ENCODE measurements around the gene PDE6G. TPM values are rescaled to one million over a fixed set of nuclear protein-coding genes. Genes with fewer than 3 reads are reported as not detected.

PDE6G gene
- 6.4 TPM for polyA plus RNA-seq (2013, experiment 1 of 2)
- polyA plus RNA-seq (2013, experiment 2 of 2) = 5.6 TPM

DNA sequence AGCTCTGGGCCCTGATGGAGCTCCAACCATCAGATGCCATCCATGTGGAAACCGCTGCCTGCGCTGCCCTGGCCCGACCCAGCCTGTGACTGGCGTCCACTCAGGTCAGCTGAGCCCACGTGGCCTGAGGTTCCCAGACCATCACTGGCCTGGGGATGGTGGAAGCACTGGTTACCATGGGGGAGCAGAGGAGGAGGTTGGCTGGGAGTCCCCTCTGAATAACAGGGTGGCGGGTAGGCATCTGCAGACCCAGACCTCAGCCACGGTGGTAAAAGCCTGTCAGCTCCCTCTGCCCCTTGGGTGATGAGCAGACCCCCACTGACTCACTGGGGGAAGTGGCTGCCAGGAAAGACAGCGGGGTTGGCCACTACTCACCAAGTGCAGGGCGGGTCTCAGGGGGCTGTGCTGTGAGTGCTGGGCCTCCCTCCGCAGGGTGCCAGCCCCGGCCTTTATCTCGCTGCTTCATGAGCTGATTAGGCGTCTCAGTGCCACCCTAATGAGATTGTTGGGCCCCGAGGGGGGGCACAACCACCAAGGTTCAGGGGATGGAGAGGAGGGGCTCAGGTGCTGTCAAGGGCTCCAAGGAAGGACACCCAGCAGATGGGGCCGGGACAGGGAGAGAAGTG, at the start of gene PDE6G:
Gene PDE6G (minus strand): TSS at position 425 of the 626 bp plus-strand sequence. CDS start 3,237 bp downstream, outside the sequence.
- Histone ChIP-seq H3K4me1 (ENCODE audit: insufficient read depth, low read length) (peaks cover 4% of the 10 kb centered on the region), H3K9ac (ENCODE audit: low read depth, low read length) (no peak within 1 kb of the TSS), H3K27ac (ENCODE audit: low read depth, low read length) (no peak within 1 kb of the TSS), H3K4me3 (ENCODE audit: low read length) (no peak within 1 kb of the TSS), H3K27me3 (ENCODE audit: insufficient read depth, low read length) (no peaks in the 10 kb centered on the region), H3K36me3 (ENCODE audit: insufficient read depth, low read length) (no peaks in the 10 kb centered on the region), H3K9me3 (ENCODE audit: insufficient read depth, low read depth, low read length) (no peaks in the 10 kb centered on the region)
- 88% methylated on average over 15 of the region's 15 CpGs for WGBS

DNA sequence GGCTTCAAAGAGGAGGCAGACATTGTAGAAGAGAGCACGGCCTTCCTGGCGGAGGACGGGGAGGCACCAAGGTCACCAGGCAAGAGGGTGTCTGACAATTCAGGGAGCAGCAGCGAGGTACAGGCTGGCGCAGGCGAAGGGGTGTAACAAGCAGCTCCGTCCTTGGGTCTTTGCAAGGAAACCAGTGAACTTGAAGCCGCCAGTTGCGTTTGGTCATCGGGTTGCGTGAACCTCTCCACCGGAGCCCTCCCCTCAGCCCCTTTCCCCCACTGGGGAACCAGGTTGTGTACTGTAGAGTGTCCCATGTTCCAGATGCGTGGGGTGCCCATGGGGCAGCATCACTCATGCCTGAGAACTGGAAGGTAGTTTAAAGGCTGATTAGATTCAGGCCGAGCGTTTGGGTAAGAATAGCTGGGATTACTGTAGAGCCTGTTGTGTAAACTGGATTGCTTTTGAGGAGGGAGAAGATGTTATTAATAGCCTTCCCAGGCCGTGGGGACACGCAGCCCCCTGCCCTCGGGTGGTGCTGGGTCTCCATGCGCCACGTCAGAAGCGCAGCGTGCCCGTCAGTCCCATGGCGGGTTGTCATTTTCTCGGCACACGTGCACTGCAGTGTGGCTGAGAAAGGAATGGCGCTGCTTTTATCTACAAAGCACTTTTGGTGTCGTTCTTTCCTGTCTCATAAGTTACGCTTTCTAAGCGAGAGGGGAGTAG, 49.3 kb upstream of the PDE6G start:
- WGBS = 95% methylated on average over 30 of the region's 30 CpGs
- no peak overlapping the region for H3K9ac ChIP-seq (ENCODE audit: low read depth, low read length)
- H3K9me3 ChIP-seq (ENCODE audit: insufficient read depth, low read depth, low read length) = no peaks in the 10 kb centered on the region
- H3K27me3 ChIP-seq (ENCODE audit: insufficient read depth, low read length) = no peaks in the 10 kb centered on the region
- H3K4me1 ChIP-seq (ENCODE audit: insufficient read depth, low read length) = peaks cover 4% of the 10 kb centered on the region; the same call in 1 of the 2 replicates
- H3K36me3 ChIP-seq (ENCODE audit: insufficient read depth, low read length) = peaks cover 50% of the 10 kb centered on the region
- H3K27ac ChIP-seq (ENCODE audit: low read depth, low read length) = no peak overlapping the region
- H3K4me3 ChIP-seq (ENCODE audit: low read length) = no peak overlapping the region

DNA sequence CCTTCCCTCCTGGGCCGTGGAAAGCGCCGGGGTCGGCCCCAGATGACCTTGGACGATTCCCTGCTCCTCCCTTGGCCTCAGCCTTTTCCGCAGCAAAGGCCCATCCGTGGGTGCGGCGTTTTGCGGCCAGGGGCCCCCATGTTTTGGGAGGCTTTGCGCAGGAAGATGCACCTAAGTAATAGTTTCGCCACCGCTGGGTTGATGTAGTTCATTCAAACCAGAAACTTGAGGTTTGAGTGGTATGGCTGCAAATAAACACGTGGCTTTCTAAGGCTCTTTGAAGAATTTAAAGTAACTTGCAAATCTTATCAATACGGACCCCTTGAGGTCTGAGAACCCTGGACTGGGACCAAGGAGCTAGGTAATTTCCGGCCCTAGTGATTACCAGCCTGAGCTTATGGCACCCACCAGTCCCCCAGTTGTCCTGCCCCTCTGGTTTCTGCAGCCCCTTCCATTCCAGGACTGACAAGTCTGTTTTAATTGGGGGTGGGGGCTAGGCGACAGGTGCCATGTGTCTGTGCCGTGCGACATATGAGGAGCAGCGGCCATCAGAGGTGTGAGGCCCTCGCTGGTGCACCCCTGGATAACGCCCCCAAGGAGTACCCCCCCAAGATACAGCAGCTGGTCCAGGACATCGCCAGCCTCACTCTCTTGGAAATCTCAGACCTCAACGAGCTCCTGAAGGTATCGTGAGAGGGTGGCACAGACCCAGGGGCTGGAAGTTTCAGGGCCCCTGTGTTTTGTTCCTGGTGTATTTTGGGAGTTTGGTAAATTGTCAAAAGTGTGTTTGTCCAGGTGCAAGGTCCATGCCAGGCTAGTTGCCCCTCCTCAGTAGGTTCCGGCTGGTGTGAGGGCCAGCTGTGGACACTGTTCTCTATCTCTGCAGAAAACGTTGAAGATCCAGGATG, 47.7 kb upstream of the PDE6G start:
- Histone ChIP-seq H3K9me3 (ENCODE audit: insufficient read depth, low read depth, low read length) (no peaks in the 10 kb centered on the region), H3K27me3 (ENCODE audit: insufficient read depth, low read length) (no peaks in the 10 kb centered on the region), H3K4me3 (ENCODE audit: low read length) (peak overlapping the region; percentile 98), H3K4me1 (ENCODE audit: insufficient read depth, low read length) (no peaks in the 10 kb centered on the region), H3K27ac (ENCODE audit: low read depth, low read length) (peak overlapping the region; percentile 77), H3K9ac (ENCODE audit: low read depth, low read length) (peak overlapping the region; percentile 99), H3K36me3 (ENCODE audit: insufficient read depth, low read length) (peaks cover 58% of the 10 kb centered on the region)
- WGBS = 36% methylated on average over 27 of the region's 27 CpGs

DNA sequence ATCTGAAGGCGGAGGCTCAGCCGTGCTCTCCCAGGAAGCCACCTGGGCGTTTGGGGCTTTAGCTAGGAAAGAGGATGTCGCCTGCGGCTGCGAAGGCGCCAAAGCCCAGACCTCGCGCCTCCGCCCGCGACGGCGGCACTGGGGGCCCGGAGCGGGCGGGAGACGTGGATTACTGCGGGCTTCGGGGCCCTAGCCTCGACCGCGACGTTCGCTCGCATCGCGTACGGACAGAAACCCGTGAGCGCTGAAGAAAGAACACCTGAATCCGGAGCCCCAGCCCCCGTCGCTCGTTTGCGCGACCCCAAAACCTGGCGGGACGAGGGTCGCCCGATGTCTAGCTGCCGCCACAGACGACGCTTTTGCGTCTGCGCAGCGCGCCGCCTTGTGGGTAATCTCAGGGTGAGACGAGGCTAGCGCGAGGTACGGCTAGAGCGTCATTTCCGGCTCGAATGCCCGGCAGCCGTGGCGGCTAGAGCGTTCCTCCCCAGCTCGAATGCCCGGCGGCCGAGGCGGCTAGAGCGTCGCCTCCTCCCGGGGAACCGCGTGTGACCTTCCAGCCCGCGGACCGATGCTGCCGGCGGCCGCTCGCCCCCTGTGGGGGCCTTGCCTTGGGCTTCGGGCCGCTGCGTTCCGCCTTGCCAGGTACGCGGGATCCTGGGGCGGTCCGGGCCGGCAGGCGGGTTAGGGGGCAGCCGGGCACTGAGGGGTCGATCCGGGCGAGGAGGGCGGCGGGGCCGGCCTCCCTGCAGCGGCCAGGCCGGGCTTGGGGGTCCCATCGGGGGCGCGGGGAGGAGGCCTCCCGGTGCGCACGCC, 46.8 kb upstream of the PDE6G start, which contains the start of gene MRPL12:
Gene MRPL12 (plus strand): TSS at position 434 of the 813 bp plus-strand sequence. CDS start 135 bp downstream, at position 569.
- under 1% methylated on average over 102 of the region's 102 CpGs for WGBS
- Histone ChIP-seq H3K4me1 (ENCODE audit: insufficient read depth, low read length) (no peaks in the 10 kb centered on the region), H3K9ac (ENCODE audit: low read depth, low read length) (peak within 1 kb of the TSS; percentile 99), H3K27me3 (ENCODE audit: insufficient read depth, low read length) (no peaks in the 10 kb centered on the region), H3K36me3 (ENCODE audit: insufficient read depth, low read length) (peaks cover 66% of the 10 kb centered on the region), H3K4me3 (ENCODE audit: low read length) (peak within 1 kb of the TSS; percentile 98), H3K9me3 (ENCODE audit: insufficient read depth, low read depth, low read length) (no peaks in the 10 kb centered on the region), H3K27ac (ENCODE audit: low read depth, low read length) (peak within 1 kb of the TSS; percentile 94)

DNA sequence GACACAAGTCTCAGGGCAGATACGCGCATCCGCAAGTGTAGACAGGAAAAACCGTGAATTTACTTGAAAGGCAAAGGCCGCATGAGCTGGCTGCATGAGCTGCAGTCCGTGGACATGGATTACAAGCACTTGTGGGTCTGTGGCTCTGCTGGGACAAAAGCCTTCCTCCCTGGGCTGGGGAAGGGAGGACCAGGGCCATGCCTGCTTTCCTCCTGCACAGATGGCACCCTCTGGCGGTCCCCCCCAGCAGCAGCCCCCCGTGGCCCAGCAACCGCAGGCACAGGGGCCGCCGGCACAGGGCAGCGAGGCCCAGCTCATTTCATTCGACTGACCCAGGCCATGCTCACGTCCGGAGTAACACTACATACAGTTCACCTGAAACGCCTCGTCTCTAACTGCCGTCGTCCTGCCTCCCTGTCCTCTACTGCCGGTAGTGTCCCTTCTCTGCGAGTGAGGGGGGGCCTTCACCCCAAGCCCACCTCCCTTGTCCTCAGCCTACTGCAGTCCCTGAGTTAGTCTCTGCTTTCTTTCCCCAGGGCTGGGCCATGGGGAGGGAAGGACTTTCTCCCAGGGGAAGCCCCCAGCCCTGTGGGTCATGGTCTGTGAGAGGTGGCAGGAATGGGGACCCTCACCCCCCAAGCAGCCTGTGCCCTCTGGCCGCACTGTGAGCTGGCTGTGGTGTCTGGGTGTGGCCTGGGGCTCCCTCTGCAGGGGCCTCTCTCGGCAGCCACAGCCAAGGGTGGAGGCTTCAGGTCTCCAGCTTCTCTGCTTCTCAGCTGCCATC, 45.1 kb upstream of the PDE6G start:
- peak overlapping the region; percentile 98 for H3K4me3 ChIP-seq (ENCODE audit: low read length)
- H3K4me1 ChIP-seq (ENCODE audit: insufficient read depth, low read length) = no peaks in the 10 kb centered on the region
- no peaks in the 10 kb centered on the region for H3K9me3 ChIP-seq (ENCODE audit: insufficient read depth, low read depth, low read length)
- no peak overlapping the region for H3K27ac ChIP-seq (ENCODE audit: low read depth, low read length)
- H3K27me3 ChIP-seq (ENCODE audit: insufficient read depth, low read length) = no peaks in the 10 kb centered on the region
- peak overlapping the region; percentile 99 for H3K9ac ChIP-seq (ENCODE audit: low read depth, low read length)
- WGBS = 90% methylated on average over 23 of the region's 23 CpGs
- peaks cover 66% of the 10 kb centered on the region for H3K36me3 ChIP-seq (ENCODE audit: insufficient read depth, low read length)

DNA sequence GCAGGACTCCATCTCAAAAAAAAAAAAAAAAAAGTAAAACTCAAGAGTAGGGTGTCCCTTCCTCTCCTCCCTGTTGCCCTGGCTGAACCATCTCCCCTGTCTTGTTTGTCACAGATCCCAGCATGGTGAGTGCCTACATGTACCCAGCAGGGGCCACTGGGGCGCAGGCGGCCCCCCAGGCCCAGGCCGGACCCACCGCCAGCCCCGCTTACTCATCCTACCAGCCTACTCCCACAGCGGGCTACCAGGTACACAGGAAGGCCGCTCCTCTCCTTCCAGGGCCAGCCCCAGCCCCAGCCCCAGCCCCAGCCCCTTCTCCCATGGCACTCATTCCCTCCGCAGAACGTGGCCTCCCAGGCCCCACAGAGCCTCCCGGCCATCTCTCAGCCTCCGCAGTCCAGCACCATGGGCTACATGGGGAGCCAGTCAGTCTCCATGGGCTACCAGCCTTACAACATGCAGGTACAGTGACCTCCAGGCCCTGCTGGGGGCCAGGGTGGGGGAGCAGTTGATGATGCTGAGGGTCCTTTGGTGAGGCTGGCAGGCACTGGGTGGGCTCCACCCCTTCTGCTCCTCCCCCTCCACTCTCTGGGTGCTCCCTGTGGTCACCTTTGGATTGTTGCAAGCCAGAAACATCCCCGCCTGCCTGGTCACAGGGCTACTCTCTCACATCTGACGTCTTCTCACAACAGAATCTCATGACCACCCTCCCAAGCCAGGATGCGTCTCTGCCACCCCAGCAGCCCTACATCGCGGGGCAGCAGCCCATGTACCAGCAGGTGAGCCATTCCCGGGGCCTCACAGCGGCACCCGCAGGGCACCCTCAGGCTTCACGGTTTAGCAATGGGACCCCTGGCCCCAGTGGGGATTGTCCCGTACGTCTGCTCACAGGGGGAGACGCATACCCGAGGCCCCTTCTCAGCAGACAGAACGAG, 44.3 kb upstream of the PDE6G start:
- Histone ChIP-seq H3K4me3 (ENCODE audit: low read length) (peak overlapping the region; percentile 98; the same call in 1 of the 2 replicates), H3K9me3 (ENCODE audit: insufficient read depth, low read depth, low read length) (no peaks in the 10 kb centered on the region), H3K27ac (ENCODE audit: low read depth, low read length) (no peak overlapping the region), H3K4me1 (ENCODE audit: insufficient read depth, low read length) (no peaks in the 10 kb centered on the region), H3K36me3 (ENCODE audit: insufficient read depth, low read length) (peaks cover 66% of the 10 kb centered on the region), H3K27me3 (ENCODE audit: insufficient read depth, low read length) (no peaks in the 10 kb centered on the region), H3K9ac (ENCODE audit: low read depth, low read length) (peak overlapping the region; percentile 99; the same call in 1 of the 2 replicates)
- WGBS = 95% methylated on average over 25 of the region's 25 CpGs

DNA sequence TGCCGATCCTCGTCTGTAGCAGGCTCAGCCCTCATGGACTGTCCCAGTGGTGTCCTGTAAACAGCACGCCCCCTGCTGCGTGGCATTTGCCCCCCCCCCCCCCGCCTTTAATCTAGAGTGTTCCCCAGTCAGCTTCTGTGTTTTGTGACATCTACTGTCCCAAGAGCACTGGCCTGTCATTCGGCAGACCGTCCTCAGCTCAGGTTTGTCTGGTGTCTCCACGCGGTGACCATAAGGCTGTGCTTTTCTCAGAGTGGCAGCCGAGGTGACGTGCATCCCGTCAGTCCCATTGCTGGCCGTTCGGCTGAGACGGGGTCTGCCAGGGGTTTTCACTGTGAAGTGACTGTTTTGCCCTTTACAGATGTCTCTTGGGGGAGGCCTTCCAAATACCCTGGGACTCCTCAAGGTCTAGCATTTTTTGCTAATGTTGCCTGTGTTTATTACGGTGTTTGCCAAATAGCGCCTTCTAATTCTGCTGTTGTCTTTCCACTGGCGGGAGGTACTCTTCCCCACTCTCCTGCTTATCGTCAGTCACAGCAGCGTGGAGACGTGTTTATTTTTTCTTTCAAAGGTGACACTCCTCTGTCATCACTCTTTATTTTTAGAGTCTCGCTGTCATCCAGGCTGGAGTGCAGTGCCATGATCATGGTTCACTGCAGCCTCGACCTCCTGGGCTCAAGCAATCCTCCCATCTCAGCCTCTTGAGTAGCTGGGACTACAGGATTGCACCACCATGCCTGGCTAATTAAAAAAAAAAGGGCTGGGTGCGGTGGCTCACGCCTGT, 41.1 kb upstream of the PDE6G start:
- H3K27ac ChIP-seq (ENCODE audit: low read depth, low read length) = no peak overlapping the region
- H3K9me3 ChIP-seq (ENCODE audit: insufficient read depth, low read depth, low read length) = no peaks in the 10 kb centered on the region
- 92% methylated on average over 24 of the region's 25 CpGs for WGBS
- no peaks in the 10 kb centered on the region for H3K27me3 ChIP-seq (ENCODE audit: insufficient read depth, low read length)
- no peaks in the 10 kb centered on the region for H3K4me1 ChIP-seq (ENCODE audit: insufficient read depth, low read length)
- H3K36me3 ChIP-seq (ENCODE audit: insufficient read depth, low read length) = peaks cover 84% of the 10 kb centered on the region
- H3K4me3 ChIP-seq (ENCODE audit: low read length) = no peak overlapping the region
- no peak overlapping the region for H3K9ac ChIP-seq (ENCODE audit: low read depth, low read length)

DNA sequence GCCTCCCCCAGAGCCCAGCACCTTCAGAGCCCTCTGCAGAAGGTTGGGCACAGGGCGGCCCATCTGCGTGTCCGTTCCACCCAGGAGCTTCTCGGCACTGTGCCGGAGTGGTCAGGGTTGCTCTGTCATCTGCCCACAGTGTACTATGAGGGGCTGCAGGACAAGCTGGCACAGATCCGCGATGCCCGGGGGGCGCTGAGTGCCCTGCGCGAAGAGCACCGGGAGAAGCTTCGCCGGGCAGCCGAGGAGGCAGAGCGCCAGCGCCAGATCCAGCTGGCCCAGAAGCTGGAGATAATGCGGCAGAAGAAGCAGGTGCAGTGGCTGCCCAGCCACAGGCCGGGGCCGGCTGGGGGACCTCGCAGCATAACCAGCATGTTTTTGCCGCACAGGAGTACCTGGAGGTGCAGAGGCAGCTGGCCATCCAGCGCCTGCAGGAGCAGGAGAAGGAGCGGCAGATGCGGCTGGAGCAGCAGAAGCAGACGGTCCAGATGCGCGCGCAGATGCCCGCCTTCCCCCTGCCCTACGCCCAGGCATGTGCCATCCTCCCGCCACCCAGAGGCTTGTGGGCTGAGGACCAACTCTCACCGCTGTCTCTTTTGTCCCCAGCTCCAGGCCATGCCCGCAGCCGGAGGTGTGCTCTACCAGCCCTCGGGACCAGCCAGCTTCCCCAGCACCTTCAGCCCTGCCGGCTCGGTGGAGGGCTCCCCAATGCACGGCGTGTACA, 40.0 kb upstream of the PDE6G start:
- WGBS = 96% methylated on average over 40 of the region's 40 CpGs
- Histone ChIP-seq H3K27ac (ENCODE audit: low read depth, low read length) (no peak overlapping the region), H3K9ac (ENCODE audit: low read depth, low read length) (no peak overlapping the region), H3K4me3 (ENCODE audit: low read length) (no peak overlapping the region), H3K9me3 (ENCODE audit: insufficient read depth, low read depth, low read length) (no peaks in the 10 kb centered on the region), H3K27me3 (ENCODE audit: insufficient read depth, low read length) (no peaks in the 10 kb centered on the region), H3K4me1 (ENCODE audit: insufficient read depth, low read length) (no peaks in the 10 kb centered on the region), H3K36me3 (ENCODE audit: insufficient read depth, low read length) (peaks cover 88% of the 10 kb centered on the region)
